Gastroesophageal sphincter (tissue), 4 donors: ENCODE measurements around the gene WDR59. TPM values are rescaled to one million over a fixed set of nuclear protein-coding genes. Genes with fewer than 3 reads are reported as not detected.

Source experiments
- ATAC-seq: fragments of 150-250 bp; one replicate; pipeline ENCODE4 v1.9.1; 2016; ENCODE audit warnings: mild to moderate bottlenecking, moderate library complexity
- H3K27ac ChIP-seq, 4 donors: fragments of 200-600 bp; sonication (generic) in 3 of 4; 1 replicate in 3 of 4; 2 replicates in 1 of 4; pipeline ENCODE4 v1.5.1; 2016 to 2019
- H3K27me3 ChIP-seq: fragments of 200-600 bp; sonication (generic); one replicate; pipeline ENCODE4 v1.5.1; 2019
- H3K36me3 ChIP-seq, 2 donors: fragments of 200-600 bp; sonication (generic); one replicate each; pipeline ENCODE4 v1.5.1; 2019; ENCODE audit warnings: control low read depth in 1 of 2
- H3K4me1 ChIP-seq, 3 donors: fragments of 200-600 bp; sonication (generic); 1 replicate in 2 of 3; 2 replicates in 1 of 3; pipeline ENCODE4 v1.5.1; 2016 to 2019; ENCODE audit warnings: control low read depth in 2 of 3
- H3K4me3 ChIP-seq, 2 donors: fragments of 200-600 bp; sonication (generic); one replicate each; pipeline ENCODE4 v1.5.1; 2019; ENCODE audit warnings: mild to moderate bottlenecking in 1 of 2, moderate library complexity in 1 of 2
- H3K9me3 ChIP-seq, 3 donors: fragments of 200-600 bp; sonication (generic); one replicate each; pipeline ENCODE4 v1.5.1; 2017 to 2019; ENCODE audit warnings: control low read depth in 2 of 3
- EP300 ChIP-seq: sonication (generic); formaldehyde crosslinking; IDR thresholded peaks from one replicate; pipeline ENCODE4 v1.6.1; 2017; ENCODE audit warnings: antibody characterized with exemption, mild to moderate bottlenecking
- POLR2A ChIP-seq, 2 donors: fragments of 450-650 bp; IDR thresholded peaks; one replicate each; pipeline ENCODE4 v1.6.1; 2017; ENCODE audit warnings: antibody characterized with exemption in 2 of 2, mild to moderate bottlenecking in 2 of 2, moderate library complexity in 1 of 2
- POLR2AphosphoS5 ChIP-seq: sonication (generic); formaldehyde crosslinking; IDR thresholded peaks from one replicate; pipeline ENCODE4 v1.6.1; 2017; ENCODE audit warnings: antibody characterized with exemption
- WGBS, 2 donors: methylation state at CpG; one replicate each; pipeline ENCODE4 v1.1.5; 2018; ENCODE audit warnings: low coverage in 1 of 2; 5-methylcytosine and 5-hydroxymethylcytosine counted together
- total RNA-seq, 4 donors: library from RNA; depleted of rRNA; stranded (reverse); fragments of >200 nt; gene quantifications; one replicate each; pipeline ENCODE4 v1.1.0, GENCODE V29; 2016
- TF ChIP-seq, protein P1 (sequence below), 4 experiments: fragments of 200-600 bp in 2 of 4; fragments of 450-650 bp in 2 of 4; sonication (generic) in 1 of 4; IDR thresholded peaks; one replicate each; pipeline ENCODE4 v1.5.1; 2017 to 2019; ENCODE audit warnings: antibody characterized with exemption in 4 of 4, mild to moderate bottlenecking in 2 of 4, moderate library complexity in 2 of 4

WDR59 gene
- total RNA-seq, 4 donors from 2014 or later, result 18.4 to 31.3 (median 21.4) TPM

DNA sequence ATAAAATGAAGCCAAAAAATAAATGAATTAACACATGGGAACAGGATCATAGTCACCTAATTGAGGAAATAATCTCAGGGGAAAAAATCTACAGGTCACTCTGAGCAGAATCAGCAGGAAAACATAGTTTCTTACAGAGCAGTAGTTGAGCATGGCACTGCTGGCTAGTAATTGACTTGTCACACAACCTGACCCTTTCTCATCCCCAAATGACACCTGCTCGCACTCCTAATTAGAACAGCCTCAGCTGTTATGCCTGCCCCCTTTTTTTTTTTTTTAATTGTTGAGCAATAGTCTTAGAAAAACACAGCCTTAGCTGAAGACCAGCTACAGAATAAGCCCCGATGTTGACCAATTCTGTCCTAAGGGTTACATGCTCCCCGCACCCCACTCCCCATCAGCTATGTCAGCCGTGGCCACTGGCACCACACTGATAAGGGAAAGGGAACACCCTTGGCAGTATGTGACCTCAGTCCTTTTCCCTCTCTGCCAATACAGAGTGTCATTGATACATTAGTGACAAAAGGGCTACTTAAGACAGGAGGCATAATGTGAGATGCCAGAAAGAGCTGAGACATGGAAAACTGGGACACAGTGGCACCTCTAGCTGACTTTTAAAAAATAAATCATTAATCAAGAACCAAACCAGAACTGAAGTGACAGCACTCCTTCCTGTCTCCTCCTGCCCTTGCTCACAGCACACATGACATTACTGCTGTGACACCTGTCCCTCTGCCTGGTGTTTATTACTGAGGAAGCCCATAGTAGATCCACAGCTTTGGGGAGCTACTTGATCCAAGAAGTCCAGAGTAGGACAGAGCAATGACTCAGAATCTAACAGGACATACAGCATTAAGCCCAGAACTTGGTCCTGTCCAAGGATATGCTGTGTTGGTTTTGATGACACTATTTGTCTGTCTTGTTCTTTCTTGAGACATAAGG lies 41.7 kb downstream of the WDR59 start:
- H3K36me3 ChIP-seq, result peaks cover 0 to 98% of the 10 kb centered on the region in 2 donors
- ATAC-seq, result no peak
- no peaks in the 10 kb centered on the region for H3K27me3 ChIP-seq
- H3K9me3 ChIP-seq, result no peaks in the 10 kb centered on the region
- H3K4me1 ChIP-seq, result no peaks in the 10 kb centered on the region
- no peak for TF ChIP-seq POLR2A (IDR thresholded peaks at IDR 0.05)
- no peak for TF ChIP-seq EP300
- no peak overlapping the region for H3K27ac ChIP-seq
- 67 to 100% methylated on average over 2 to 3 of the region's 4 CpGs for WGBS, 2 donors
- H3K4me3 ChIP-seq, result no peak overlapping the region

DNA sequence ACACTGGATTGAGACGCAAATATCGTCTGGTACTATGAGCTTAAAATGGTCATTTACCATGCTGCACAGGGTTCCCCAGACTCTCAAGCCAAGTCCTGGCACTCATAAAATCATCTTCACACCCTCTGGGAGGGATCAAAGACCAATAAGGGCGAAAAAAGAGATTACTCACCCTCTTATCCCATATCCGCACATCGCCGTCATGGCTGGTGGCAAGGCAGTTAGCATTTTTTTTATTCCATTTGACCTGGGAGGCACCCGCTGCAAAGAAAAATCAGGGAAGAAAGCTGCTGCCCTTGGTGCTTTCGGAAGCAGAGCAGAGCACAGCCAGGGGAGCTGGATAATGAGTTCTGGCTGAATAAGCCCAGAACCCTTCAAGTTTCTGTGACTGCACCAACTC lies 42.4 kb downstream of the WDR59 start:
- no peaks in the 10 kb centered on the region for H3K9me3 ChIP-seq
- peaks cover 0 to 98% of the 10 kb centered on the region in 2 donors for H3K36me3 ChIP-seq
- WGBS, 2 donors, result 91% methylated on average over 8 of the region's 8 CpGs; no CpG with 5 or more reads in 1 of the 2 donors
- no peak for ATAC-seq
- no peak overlapping the region for H3K4me3 ChIP-seq
- no peaks in the 10 kb centered on the region for H3K27me3 ChIP-seq
- no peaks in the 10 kb centered on the region for H3K4me1 ChIP-seq
- TF ChIP-seq, protein P1, sequence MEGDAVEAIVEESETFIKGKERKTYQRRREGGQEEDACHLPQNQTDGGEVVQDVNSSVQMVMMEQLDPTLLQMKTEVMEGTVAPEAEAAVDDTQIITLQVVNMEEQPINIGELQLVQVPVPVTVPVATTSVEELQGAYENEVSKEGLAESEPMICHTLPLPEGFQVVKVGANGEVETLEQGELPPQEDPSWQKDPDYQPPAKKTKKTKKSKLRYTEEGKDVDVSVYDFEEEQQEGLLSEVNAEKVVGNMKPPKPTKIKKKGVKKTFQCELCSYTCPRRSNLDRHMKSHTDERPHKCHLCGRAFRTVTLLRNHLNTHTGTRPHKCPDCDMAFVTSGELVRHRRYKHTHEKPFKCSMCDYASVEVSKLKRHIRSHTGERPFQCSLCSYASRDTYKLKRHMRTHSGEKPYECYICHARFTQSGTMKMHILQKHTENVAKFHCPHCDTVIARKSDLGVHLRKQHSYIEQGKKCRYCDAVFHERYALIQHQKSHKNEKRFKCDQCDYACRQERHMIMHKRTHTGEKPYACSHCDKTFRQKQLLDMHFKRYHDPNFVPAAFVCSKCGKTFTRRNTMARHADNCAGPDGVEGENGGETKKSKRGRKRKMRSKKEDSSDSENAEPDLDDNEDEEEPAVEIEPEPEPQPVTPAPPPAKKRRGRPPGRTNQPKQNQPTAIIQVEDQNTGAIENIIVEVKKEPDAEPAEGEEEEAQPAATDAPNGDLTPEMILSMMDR (IDR thresholded peaks at IDR 0.05), result no peak
- no peak for TF ChIP-seq EP300
- TF ChIP-seq POLR2A (IDR thresholded peaks at IDR 0.05), result no peak
- no peak for TF ChIP-seq POLR2AphosphoS5
- no peak overlapping the region for H3K27ac ChIP-seq

DNA sequence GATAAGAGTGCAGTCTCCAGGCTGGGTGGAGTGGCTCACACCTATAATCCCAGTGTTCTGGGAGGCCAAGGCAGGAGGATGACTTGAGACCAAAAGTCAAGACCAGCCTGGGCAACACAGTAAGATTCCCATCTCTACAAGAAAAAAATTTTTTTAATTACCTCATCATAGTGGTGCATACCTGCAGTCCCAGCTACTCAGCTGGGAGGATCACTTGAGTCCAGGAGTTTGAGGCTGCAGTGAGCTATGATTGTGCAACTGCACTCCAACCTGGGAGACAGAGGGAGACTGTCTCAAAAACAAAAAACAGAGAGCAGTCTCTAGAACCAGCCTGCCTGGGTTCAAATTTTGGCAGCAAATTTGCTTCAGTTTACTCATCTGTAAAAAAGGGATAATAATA lies 45.2 kb downstream of the WDR59 start:
- Histone ChIP-seq H3K9me3 (no peaks in the 10 kb centered on the region), H3K27me3 (no peaks in the 10 kb centered on the region), H3K4me3 (no peak overlapping the region), H3K27ac (no peak overlapping the region), H3K4me1 (no peaks in the 10 kb centered on the region), H3K36me3 (peaks cover 0 to 96% of the 10 kb centered on the region in 2 donors)
- ATAC-seq, result no peak
- TF ChIP-seq, protein P1 (IDR thresholded peaks at IDR 0.05), result no peak
- no peak for TF ChIP-seq EP300
- no peak for TF ChIP-seq POLR2AphosphoS5
- TF ChIP-seq POLR2A (IDR thresholded peaks at IDR 0.05), result no peak

DNA sequence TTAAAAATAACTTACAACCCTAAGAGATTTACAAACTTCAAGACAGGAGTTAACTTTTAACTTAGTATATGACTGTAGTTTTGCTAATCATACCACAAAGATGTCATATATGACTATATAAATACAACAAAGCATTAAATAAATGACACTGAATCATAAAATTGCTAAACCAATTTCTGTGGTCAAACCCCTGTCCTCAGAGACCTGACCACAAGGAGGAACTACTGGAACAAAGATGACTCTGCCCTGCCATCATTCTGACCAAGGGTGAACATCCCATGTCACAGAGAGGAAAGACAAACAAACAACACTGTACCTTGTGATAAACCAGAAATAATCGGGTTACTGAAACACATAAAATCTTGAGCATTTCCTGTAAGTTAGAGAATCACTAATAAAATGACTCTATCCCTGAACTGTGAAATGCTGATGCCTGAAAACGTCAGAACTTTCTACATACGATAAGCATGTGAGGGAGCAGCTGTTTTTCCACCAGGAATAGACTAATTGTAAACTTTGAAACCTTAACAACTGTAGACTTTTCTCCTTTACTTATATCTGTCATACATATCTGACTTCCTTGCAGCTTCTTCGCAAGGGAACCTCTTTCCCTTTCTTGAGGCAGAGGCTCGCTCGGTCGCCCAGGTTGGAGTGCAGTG lies 47.9 kb downstream of the WDR59 start:
- WGBS, 2 donors, result 83 to 87% methylated on average over 7 of the region's 7 CpGs

DNA sequence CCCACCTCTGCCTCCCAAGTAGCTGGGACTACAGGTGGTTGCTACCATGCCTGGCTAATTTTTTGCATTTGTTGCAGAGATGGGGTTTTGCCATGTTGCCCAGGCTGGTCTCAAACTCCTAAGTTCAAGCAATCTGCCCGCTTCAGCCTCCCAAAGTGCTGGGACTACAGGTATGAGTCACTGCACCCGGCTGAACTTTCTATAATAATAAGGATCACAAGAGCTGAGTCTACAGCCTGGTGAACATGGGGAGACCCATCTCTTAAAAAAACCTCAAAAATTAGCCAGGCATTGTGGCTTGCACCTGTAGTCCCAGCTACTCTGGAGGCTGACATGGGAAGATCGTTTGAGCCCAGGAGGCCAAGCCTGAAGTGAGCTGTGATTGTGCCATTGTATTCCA lies 53.5 kb downstream of the WDR59 start:
- Histone ChIP-seq H3K27ac (no peak overlapping the region), H3K4me1 (no peaks in the 10 kb centered on the region), H3K4me3 (no peak overlapping the region), H3K9me3 (no peaks in the 10 kb centered on the region), H3K27me3 (no peaks in the 10 kb centered on the region), H3K36me3 (peaks cover 0 to 61% of the 10 kb centered on the region in 2 donors)
- TF ChIP-seq EP300 (no peak), POLR2A (IDR thresholded peaks at IDR 0.05) (no peak), POLR2AphosphoS5 (no peak)
- TF ChIP-seq, protein P1 (IDR thresholded peaks at IDR 0.05), result no peak
- ATAC-seq, result no peak
- WGBS, 2 donors, result 80 to 83% methylated on average over 1 to 2 of the region's 3 CpGs

More for the DNA sequence above, 47.9 kb downstream of the WDR59 start:
- Histone ChIP-seq H3K4me3 (no peak overlapping the region), H3K4me1 (no peaks in the 10 kb centered on the region), H3K27me3 (no peaks in the 10 kb centered on the region), H3K9me3 (no peaks in the 10 kb centered on the region), H3K27ac (no peak overlapping the region), H3K36me3 (peaks cover 0 to 90% of the 10 kb centered on the region in 2 donors)
- no peak for TF ChIP-seq POLR2AphosphoS5
- TF ChIP-seq, protein P1 (IDR thresholded peaks at IDR 0.05), result no peak
- TF ChIP-seq POLR2A (IDR thresholded peaks at IDR 0.05), result no peak
- TF ChIP-seq EP300, result no peak
- no peak for ATAC-seq
